A549 (cell line): ENCODE data around the gene MRPL27.

Source experiments
- BHLHE40 ChIP-seq: IDR thresholded peaks from 2 replicates; pipeline ENCODE4 v1.6.1; 2012; ENCODE audit warnings: low read depth, low read length, inconsistent platforms
- HOXB13 ChIP-seq: fragments of 250-450 bp; sonication (Bioruptor Pico); IDR thresholded peaks from 2 replicates; pipeline ENCODE4 v1.5.0; 2020; ENCODE audit warnings: low read depth, mild to moderate bottlenecking, moderate library complexity
- POLR2A ChIP-seq: IDR thresholded peaks from 2 replicates; pipeline ENCODE4 v1.6.1; 2012; ENCODE audit warnings: mild to moderate bottlenecking, low read length
- SREBF2 ChIP-seq: fragments of 450-650 bp; IDR thresholded peaks from 2 replicates; pipeline ENCODE4 v1.6.1; 2014; ENCODE audit warnings: mild to moderate bottlenecking, moderate library complexity
- TF ChIP-seq, protein P1 (sequence below): IDR thresholded peaks from 2 replicates; pipeline ENCODE4 v1.6.1; 2012
- TF ChIP-seq, protein P2 (sequence below): fragments of >200 bp; sonication (Bioruptor Twin); formaldehyde crosslinking; IDR thresholded peaks from 3 replicates; pipeline ENCODE4 v1.5.1; 2016
- TF ChIP-seq, protein P3 (sequence below): fragments of 200-600 bp; sonication (generic); IDR thresholded peaks from 2 replicates; pipeline ENCODE4 v1.6.1; 2016; ENCODE audit warnings: antibody characterized with exemption, mild to moderate bottlenecking, moderate library complexity
- TF ChIP-seq, protein P4 (sequence below): fragments of >200 bp; sonication (Bioruptor Twin); formaldehyde crosslinking; IDR thresholded peaks from 3 replicates; pipeline ENCODE4 v1.6.1; 2016

DNA sequence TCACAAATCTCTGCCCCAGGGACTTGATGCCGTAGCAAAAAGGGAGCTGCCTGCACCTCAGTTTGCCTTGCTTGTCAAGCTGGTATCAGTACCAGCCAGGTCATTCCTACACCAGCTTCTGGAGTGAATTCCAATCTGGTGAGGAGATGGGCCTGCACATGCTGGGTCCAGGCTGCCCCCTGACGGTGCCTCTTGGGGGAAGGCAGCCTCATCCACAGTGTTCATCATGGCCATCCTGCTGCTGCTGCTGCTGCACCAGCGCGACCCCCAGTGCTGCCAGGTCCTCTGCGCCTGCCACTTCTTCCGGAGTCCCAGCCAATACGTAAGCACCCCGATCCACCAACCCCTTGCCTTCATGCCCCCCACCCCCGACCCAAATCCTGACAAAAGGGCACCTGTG lies 8.3 kb downstream of the MRPL27 start:
- TF ChIP-seq, protein P1, sequence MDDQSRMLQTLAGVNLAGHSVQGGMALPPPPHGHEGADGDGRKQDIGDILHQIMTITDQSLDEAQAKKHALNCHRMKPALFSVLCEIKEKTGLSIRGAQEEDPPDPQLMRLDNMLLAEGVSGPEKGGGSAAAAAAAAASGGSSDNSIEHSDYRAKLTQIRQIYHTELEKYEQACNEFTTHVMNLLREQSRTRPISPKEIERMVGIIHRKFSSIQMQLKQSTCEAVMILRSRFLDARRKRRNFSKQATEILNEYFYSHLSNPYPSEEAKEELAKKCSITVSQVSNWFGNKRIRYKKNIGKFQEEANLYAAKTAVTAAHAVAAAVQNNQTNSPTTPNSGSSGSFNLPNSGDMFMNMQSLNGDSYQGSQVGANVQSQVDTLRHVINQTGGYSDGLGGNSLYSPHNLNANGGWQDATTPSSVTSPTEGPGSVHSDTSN = no peak
- no peak for TF ChIP-seq BHLHE40
- no peak for TF ChIP-seq POLR2A
- TF ChIP-seq, protein P2, sequence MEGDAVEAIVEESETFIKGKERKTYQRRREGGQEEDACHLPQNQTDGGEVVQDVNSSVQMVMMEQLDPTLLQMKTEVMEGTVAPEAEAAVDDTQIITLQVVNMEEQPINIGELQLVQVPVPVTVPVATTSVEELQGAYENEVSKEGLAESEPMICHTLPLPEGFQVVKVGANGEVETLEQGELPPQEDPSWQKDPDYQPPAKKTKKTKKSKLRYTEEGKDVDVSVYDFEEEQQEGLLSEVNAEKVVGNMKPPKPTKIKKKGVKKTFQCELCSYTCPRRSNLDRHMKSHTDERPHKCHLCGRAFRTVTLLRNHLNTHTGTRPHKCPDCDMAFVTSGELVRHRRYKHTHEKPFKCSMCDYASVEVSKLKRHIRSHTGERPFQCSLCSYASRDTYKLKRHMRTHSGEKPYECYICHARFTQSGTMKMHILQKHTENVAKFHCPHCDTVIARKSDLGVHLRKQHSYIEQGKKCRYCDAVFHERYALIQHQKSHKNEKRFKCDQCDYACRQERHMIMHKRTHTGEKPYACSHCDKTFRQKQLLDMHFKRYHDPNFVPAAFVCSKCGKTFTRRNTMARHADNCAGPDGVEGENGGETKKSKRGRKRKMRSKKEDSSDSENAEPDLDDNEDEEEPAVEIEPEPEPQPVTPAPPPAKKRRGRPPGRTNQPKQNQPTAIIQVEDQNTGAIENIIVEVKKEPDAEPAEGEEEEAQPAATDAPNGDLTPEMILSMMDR = no peak
- TF ChIP-seq, protein P3, sequence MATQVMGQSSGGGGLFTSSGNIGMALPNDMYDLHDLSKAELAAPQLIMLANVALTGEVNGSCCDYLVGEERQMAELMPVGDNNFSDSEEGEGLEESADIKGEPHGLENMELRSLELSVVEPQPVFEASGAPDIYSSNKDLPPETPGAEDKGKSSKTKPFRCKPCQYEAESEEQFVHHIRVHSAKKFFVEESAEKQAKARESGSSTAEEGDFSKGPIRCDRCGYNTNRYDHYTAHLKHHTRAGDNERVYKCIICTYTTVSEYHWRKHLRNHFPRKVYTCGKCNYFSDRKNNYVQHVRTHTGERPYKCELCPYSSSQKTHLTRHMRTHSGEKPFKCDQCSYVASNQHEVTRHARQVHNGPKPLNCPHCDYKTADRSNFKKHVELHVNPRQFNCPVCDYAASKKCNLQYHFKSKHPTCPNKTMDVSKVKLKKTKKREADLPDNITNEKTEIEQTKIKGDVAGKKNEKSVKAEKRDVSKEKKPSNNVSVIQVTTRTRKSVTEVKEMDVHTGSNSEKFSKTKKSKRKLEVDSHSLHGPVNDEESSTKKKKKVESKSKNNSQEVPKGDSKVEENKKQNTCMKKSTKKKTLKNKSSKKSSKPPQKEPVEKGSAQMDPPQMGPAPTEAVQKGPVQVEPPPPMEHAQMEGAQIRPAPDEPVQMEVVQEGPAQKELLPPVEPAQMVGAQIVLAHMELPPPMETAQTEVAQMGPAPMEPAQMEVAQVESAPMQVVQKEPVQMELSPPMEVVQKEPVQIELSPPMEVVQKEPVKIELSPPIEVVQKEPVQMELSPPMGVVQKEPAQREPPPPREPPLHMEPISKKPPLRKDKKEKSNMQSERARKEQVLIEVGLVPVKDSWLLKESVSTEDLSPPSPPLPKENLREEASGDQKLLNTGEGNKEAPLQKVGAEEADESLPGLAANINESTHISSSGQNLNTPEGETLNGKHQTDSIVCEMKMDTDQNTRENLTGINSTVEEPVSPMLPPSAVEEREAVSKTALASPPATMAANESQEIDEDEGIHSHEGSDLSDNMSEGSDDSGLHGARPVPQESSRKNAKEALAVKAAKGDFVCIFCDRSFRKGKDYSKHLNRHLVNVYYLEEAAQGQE = no peak
- TF ChIP-seq HOXB13 (CRISPR knock-in tag) = no peak
- TF ChIP-seq, protein P4, sequence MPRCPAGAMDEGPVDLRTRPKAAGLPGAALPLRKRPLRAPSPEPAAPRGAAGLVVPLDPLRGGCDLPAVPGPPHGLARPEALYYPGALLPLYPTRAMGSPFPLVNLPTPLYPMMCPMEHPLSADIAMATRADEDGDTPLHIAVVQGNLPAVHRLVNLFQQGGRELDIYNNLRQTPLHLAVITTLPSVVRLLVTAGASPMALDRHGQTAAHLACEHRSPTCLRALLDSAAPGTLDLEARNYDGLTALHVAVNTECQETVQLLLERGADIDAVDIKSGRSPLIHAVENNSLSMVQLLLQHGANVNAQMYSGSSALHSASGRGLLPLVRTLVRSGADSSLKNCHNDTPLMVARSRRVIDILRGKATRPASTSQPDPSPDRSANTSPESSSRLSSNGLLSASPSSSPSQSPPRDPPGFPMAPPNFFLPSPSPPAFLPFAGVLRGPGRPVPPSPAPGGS = no peak
- TF ChIP-seq SREBF2 = no peak
